GM18873 (cell line): ENCODE measurements around the gene LAMA2.

Experiments used
- ATAC-seq: cut with Tn5 transposase; IDR thresholded peaks from one replicate; pipeline ENCODE4 v1.9.1; 2021; ENCODE audit warnings: mild to moderate bottlenecking, moderate library complexity, moderate number of reproducible peaks; ENCODE audit not compliant: unreplicated experiment, low FRiP score

LAMA2 gene

GRCh38 chr6:129416337-129416990 lies 533.5 kb downstream of the LAMA2 start:
- no peak for ATAC-seq

- no peak for ATAC-seq
Observed at GRCh38 chr6:129417416-129418086, 534.6 kb downstream of the LAMA2 start.

- ATAC-seq, result no peak
Observed at GRCh38 chr6:129419324-129419723, 536.4 kb downstream of the LAMA2 start.

GRCh38 chr6:129426343-129426742 lies 543.4 kb downstream of the LAMA2 start:
- ATAC-seq, result no peak

GRCh38 chr6:129429956-129430355 lies 547.0 kb downstream of the LAMA2 start:
- ATAC-seq, result no peak

DNA sequence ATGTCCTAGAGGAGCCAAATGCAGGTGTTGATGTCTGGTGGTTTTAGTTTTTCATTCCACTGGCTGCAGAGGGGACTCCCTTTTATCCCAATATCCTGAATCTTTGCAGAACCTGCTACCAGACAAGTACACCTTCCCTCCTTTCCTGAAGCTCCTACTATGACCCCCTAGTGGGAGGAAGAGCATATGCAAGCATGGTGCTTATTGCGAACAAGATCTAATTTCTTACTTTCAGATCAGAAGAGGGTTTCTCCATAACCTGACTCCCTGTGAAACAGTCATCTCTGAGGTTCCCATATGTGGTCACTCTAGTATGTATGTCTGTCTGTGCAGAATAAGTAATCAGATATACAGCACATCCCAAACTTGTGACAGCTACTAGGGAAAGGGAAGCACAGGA lies 549.8 kb downstream of the LAMA2 start:
- ATAC-seq, result no peak

DNA sequence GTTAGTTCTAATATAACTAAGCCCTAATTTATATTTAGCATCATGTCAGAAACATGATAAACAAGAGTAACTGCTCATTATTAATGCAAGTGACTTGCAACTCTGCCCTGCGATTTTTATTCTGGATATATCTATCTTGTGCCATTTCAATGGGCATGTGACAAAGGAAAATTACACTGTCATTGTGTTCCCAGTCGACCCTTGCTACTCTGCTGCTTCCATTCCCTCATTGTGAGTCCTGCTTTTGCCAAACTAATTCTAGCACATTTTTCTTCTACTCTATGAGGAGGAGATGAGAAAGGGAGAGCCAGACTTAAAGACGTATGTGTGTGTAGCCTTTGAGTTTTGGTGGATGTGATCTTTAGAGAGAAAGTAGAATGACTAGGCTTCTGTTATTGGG lies 551.2 kb downstream of the LAMA2 start:
- ATAC-seq, result no peak

DNA sequence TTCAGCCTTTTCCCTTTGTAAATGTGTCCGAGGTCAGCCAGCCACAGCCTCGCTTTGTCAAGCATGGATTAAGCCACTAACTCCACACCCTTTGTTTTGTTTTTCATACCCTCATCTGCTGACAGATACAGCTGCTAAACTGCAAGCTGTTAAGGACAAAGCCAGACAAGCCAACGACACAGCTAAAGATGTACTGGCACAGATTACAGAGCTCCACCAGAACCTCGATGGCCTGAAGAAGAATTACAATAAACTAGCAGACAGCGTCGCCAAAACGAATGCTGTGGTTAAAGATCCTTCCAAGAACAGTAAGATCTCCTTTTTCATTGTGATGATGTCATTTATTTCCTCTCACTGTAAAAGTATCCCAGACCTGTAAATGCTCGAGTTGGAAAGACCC lies 557.8 kb downstream of the LAMA2 start:
- no peak for ATAC-seq

DNA sequence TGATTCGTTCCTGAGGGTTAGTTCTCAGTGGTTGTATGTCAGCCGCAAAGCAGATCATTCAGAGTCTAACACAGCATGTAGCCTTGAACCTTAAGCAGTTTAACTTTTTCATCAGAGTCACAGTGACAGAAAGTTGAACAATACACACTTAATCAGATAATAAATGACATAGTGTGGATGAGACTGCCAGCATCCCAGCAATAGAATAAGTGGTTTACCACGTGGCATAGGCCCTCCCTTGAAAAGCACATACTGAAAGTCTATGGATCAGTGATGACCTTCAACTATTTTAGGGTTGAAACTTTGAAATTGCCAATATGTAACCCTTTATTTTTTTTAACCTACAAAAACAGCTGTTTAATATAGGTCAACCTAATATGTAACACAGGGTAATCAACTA lies 561.7 kb downstream of the LAMA2 start:
- no peak for ATAC-seq

DNA sequence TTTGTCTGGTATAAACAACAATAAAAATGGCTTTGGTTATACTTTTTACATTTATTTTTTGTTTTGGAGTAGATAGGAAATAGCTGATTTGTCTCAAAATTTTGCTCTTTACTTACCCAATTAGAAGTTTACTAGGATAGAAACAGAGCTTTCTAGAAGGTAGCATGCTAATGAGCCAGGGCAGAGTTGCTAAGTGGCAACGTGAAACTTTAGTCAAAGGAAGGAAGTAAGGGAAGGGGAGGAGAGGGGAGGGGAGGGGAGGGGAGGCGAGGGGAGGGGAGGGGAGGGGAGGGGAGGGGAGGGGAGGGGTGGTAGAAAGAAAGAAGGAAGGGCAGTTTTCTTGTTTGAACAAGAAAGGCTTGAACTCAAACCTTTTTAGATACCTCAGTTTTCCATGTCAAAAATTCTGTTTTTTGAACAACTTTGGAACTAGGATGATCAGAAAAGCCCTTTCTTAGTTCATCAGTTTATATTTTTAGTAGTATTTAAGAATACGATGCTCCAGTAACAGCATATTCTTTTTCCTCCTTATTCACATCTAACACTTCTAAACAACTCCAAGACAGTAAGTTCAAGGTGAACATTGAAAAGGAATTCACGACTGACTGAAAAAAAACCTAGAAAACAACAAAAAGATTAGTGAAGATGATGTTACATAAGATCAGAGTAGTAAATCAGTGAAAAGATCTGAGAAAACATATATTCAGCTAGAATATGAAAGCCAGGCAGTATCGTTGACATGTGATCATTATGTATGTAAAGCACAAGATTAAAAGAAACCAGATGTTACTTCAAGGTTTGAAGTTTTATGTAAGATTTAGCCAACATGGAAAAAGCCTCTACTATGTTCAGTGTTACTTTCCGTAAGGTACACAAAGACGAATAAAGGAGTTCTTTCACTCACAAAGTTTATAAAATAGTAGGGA lies 563.6 kb downstream of the LAMA2 start:
- no peak for ATAC-seq

- no peak for ATAC-seq
Observed at GRCh38 chr6:129447198-129447565, 564.2 kb downstream of the LAMA2 start.

DNA sequence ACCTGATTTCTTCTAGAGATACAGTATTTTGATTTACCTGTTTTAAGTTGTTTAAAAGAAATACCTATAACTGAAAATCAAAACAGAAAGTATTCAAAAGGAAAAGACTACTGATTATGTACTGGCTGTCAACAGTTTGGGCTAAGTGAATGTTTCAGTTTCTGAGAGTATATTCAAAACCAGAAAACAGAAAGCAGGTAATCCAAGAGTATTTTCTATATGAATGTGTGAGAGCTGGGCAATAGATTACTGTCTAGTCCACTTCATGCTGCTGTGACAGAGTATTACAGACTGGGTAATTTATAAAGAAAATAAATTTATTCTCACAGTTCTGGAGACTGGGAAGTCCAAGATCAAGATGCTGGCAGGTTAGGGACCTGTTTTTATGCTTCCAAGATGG lies 566.0 kb downstream of the LAMA2 start:
- peak; percentile 98 for ATAC-seq

DNA sequence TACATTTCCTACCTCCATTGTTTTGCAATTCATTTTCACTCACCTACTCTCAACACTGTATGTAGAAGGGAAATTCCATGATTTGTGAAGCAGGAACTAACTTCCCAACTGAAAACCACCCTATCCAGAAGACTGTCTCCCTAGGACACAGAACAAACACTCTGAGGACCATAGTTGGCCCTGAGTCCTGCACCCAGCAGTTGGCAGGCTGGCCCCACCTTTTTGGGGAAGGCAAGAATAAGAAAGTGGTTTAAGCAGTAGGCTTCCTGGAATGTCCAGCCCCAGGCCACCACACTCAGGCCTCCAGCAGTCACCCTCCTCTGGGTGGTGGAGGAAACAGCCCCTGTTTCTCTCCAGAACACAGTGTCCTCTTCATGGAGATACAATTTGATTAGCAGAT lies 568.2 kb downstream of the LAMA2 start:
- ATAC-seq, result no peak

DNA sequence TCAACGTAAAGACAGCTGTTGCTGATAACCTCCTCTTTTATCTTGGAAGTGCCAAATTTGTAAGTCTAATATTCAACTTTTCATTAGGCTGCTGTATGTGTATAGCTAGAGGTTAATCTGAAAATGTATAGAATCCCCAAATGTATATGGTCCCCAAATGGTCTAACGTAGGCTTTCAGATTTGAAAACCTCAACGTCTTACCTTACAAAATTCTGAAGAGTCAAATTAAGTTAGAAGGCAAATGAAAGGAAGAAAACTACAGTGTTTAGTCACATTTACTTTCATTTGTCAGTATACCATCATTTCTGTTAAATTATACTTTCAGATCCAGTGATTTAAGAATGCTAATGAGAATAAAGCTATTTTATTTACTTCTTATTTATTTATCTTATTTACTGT lies 570.1 kb downstream of the LAMA2 start:
- ATAC-seq, result no peak

GRCh38 chr6:129454488-129454887 lies 571.5 kb downstream of the LAMA2 start:
- no peak for ATAC-seq

GRCh38 chr6:129455126-129455769 lies 572.3 kb downstream of the LAMA2 start:
- ATAC-seq, result no peak

DNA sequence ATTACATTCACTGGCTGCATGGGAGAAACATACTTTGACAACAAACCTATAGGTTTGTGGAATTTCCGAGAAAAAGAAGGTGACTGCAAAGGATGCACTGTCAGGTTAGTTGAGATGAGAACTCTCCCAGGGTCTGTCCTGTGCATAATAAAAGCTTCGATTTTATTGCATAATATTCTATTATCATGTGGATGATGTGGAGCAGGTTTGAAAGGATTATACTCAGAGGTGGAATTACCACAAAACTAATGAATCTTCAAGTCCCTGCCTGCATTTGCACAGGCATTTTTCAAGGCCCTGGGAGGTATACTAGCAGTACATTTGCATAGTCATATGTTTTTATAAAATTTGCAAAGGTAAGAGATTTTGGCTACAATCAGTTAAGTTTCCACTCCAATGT lies 577.3 kb downstream of the LAMA2 start:
- no peak for ATAC-seq

GRCh38 chr6:129469070-129469662 lies 586.2 kb downstream of the LAMA2 start:
- no peak for ATAC-seq

DNA sequence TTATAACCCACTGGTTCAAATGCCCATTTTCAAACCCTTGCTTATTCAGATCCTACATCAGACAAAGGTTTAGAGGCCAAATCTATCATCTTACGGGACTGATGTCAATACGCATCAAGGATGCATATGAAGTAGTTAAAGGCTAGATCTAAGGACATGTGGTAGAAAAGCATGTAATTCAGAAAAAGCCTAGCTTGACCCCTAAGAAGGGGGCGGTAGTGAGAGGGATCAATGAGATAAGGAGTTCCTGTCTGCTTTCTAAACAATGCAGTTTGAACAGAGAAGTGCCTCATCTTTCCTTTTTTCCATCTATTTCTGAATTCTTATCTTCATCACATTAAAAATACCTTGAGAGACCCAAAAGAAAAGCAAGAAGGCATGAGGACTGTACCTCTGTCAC lies 589.3 kb downstream of the LAMA2 start:
- no peak for ATAC-seq

GRCh38 chr6:129473546-129473945 lies 590.6 kb downstream of the LAMA2 start:
- no peak for ATAC-seq
